ENCODE results near the gene PPT1.

DNA sequence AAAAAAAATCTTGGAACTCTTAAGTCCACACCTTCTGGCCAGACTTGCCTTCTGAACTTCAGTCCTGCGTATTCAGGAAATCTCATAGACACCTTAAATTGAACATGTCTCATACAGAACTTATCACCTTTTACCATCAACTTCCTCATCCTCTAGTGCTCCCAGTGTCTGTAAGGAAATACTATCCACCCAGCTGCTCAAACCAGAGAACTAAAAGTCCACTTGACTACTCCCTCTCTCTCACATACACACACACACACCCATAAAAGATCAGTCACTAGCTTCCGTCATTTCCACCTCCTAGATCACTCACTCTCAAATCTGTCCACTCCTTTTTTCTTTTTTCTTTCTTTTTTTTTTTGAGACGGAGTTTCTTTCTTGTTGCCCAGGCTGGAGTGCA, 67.4 kb downstream of the PPT1 start:
- TF ChIP-seq, protein P1, sequence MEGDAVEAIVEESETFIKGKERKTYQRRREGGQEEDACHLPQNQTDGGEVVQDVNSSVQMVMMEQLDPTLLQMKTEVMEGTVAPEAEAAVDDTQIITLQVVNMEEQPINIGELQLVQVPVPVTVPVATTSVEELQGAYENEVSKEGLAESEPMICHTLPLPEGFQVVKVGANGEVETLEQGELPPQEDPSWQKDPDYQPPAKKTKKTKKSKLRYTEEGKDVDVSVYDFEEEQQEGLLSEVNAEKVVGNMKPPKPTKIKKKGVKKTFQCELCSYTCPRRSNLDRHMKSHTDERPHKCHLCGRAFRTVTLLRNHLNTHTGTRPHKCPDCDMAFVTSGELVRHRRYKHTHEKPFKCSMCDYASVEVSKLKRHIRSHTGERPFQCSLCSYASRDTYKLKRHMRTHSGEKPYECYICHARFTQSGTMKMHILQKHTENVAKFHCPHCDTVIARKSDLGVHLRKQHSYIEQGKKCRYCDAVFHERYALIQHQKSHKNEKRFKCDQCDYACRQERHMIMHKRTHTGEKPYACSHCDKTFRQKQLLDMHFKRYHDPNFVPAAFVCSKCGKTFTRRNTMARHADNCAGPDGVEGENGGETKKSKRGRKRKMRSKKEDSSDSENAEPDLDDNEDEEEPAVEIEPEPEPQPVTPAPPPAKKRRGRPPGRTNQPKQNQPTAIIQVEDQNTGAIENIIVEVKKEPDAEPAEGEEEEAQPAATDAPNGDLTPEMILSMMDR (IDR thresholded peaks at IDR 0.05; ENCODE audit: low read length), result no peak
- TF ChIP-seq EZH2phosphoT487 (IDR thresholded peaks at IDR 0.05; ENCODE audit: low read length), result no peak
